ENCODE results near the gene CHST10.

CHST10 gene

DNA sequence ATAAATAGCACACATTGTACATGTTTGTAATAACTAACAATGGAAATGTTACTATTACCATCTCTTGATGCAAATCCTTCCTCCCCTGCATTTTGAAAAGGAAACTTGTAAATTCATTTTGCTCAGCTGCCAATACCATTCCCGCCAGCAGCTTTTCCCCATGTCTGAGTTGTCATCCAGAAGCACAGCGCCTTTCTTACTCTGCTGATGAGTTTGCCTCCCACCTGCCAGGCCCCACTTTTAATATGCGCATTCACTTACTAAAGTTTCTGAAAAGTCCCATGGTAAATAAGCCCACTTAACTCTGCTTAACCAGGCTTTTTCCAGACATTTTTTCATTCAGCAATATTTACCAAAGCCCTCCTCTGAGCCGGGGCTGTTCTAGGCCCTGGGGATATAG is 3.9 kb downstream of the CHST10 start:
- Histone ChIP-seq H3K36me3 (ENCODE audit: control insufficient read depth, insufficient read depth, low read length) (peaks cover 9% of the 10 kb centered on the region), H3K27ac (ENCODE audit: low read depth, low read length) (no peak overlapping the region), H3K4me1 (ENCODE audit: control insufficient read depth, insufficient read depth, low read length) (peaks cover 62% of the 10 kb centered on the region), H3K9ac (ENCODE audit: low read length) (no peak overlapping the region), H3K27me3 (ENCODE audit: control insufficient read depth, insufficient read depth, low read length) (no peaks in the 10 kb centered on the region), H3K4me3 (ENCODE audit: low read depth, low read length) (peak overlapping the region; percentile 11; the same call in 1 of the 2 replicates), H3K9me3 (ENCODE audit: control insufficient read depth, insufficient read depth, low read depth, low read length) (no peaks in the 10 kb centered on the region)

- H3K4me1 ChIP-seq (ENCODE audit: control insufficient read depth, insufficient read depth, low read length) = peaks cover 65% of the 10 kb centered on the region
- no peak overlapping the region for H3K4me3 ChIP-seq (ENCODE audit: low read depth, low read length)
- H3K9me3 ChIP-seq (ENCODE audit: control insufficient read depth, insufficient read depth, low read depth, low read length) = no peaks in the 10 kb centered on the region
- H3K36me3 ChIP-seq (ENCODE audit: control insufficient read depth, insufficient read depth, low read length) = peaks cover 9% of the 10 kb centered on the region
- peak overlapping the region; percentile 62 for H3K27ac ChIP-seq (ENCODE audit: low read depth, low read length)
- no peaks in the 10 kb centered on the region for H3K27me3 ChIP-seq (ENCODE audit: control insufficient read depth, insufficient read depth, low read length)
- no peak overlapping the region for H3K9ac ChIP-seq (ENCODE audit: low read length)
These were observed 4.6 kb downstream of the CHST10 start for GRCh38 chr2:100412881-100413321.

DNA sequence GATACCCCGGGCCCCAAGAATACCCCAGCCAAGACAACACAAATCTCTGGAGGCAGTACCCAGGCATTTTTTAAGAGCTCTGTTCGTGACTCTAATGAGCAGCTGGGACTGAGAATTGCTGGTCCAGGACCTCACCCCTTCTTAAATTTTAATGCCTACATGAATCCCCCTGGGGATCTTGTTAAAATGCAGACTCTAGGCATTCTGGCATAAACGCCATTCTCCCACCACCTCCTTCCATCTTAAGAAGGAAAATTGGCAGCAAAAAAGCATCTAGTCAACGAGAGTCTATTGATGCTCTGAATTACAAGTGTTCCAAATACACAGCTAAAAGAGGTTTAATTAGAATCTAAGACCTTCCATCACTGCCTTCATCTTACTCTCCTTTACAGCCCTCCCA is 5.0 kb downstream of the CHST10 start:
- H3K9me3 ChIP-seq (ENCODE audit: control insufficient read depth, insufficient read depth, low read depth, low read length) = no peaks in the 10 kb centered on the region
- no peaks in the 10 kb centered on the region for H3K27me3 ChIP-seq (ENCODE audit: control insufficient read depth, insufficient read depth, low read length)
- H3K4me1 ChIP-seq (ENCODE audit: control insufficient read depth, insufficient read depth, low read length) = peaks cover 63% of the 10 kb centered on the region
- peaks cover 10% of the 10 kb centered on the region for H3K36me3 ChIP-seq (ENCODE audit: control insufficient read depth, insufficient read depth, low read length)
- peak overlapping the region; percentile 62 for H3K27ac ChIP-seq (ENCODE audit: low read depth, low read length)
- no peak overlapping the region for H3K9ac ChIP-seq (ENCODE audit: low read length)
- no peak overlapping the region for H3K4me3 ChIP-seq (ENCODE audit: low read depth, low read length)

GRCh38 chr2:100411841-100412292 is 5.6 kb downstream of the CHST10 start:
- no peaks in the 10 kb centered on the region for H3K27me3 ChIP-seq (ENCODE audit: control insufficient read depth, insufficient read depth, low read length)
- peak overlapping the region; percentile 62 for H3K27ac ChIP-seq (ENCODE audit: low read depth, low read length)
- H3K9me3 ChIP-seq (ENCODE audit: control insufficient read depth, insufficient read depth, low read depth, low read length) = no peaks in the 10 kb centered on the region
- H3K4me1 ChIP-seq (ENCODE audit: control insufficient read depth, insufficient read depth, low read length) = peaks cover 63% of the 10 kb centered on the region
- peak overlapping the region; percentile 17; the same call in 1 of the 2 replicates for H3K4me3 ChIP-seq (ENCODE audit: low read depth, low read length)
- peaks cover 13% of the 10 kb centered on the region for H3K36me3 ChIP-seq (ENCODE audit: control insufficient read depth, insufficient read depth, low read length)
- H3K9ac ChIP-seq (ENCODE audit: low read length) = peak overlapping the region; percentile 39

- H3K27ac ChIP-seq (ENCODE audit: low read depth, low read length) = no peak overlapping the region
- H3K27me3 ChIP-seq (ENCODE audit: control insufficient read depth, insufficient read depth, low read length) = no peaks in the 10 kb centered on the region
- peaks cover 29% of the 10 kb centered on the region for H3K36me3 ChIP-seq (ENCODE audit: control insufficient read depth, insufficient read depth, low read length)
- no peak overlapping the region for H3K4me3 ChIP-seq (ENCODE audit: low read depth, low read length)
- peaks cover 52% of the 10 kb centered on the region for H3K4me1 ChIP-seq (ENCODE audit: control insufficient read depth, insufficient read depth, low read length)
- H3K9ac ChIP-seq (ENCODE audit: low read length) = no peak overlapping the region
- no peaks in the 10 kb centered on the region for H3K9me3 ChIP-seq (ENCODE audit: control insufficient read depth, insufficient read depth, low read depth, low read length)
These were observed 7.4 kb downstream of the CHST10 start for GRCh38 chr2:100409975-100410647.

- Histone ChIP-seq H3K9me3 (ENCODE audit: control insufficient read depth, insufficient read depth, low read depth, low read length) (no peaks in the 10 kb centered on the region), H3K4me3 (ENCODE audit: low read depth, low read length) (no peak overlapping the region), H3K27ac (ENCODE audit: low read depth, low read length) (no peak overlapping the region), H3K9ac (ENCODE audit: low read length) (no peak overlapping the region), H3K36me3 (ENCODE audit: control insufficient read depth, insufficient read depth, low read length) (peaks cover 32% of the 10 kb centered on the region), H3K4me1 (ENCODE audit: control insufficient read depth, insufficient read depth, low read length) (peaks cover 52% of the 10 kb centered on the region), H3K27me3 (ENCODE audit: control insufficient read depth, insufficient read depth, low read length) (no peaks in the 10 kb centered on the region)
These were observed 8.0 kb downstream of the CHST10 start for GRCh38 chr2:100409461-100409860.

GRCh38 chr2:100408941-100409340 is 8.5 kb downstream of the CHST10 start:
- no peak overlapping the region for H3K4me3 ChIP-seq (ENCODE audit: low read depth, low read length)
- no peak overlapping the region for H3K27ac ChIP-seq (ENCODE audit: low read depth, low read length)
- H3K9ac ChIP-seq (ENCODE audit: low read length) = no peak overlapping the region
- no peaks in the 10 kb centered on the region for H3K9me3 ChIP-seq (ENCODE audit: control insufficient read depth, insufficient read depth, low read depth, low read length)
- H3K36me3 ChIP-seq (ENCODE audit: control insufficient read depth, insufficient read depth, low read length) = peaks cover 29% of the 10 kb centered on the region
- peaks cover 46% of the 10 kb centered on the region for H3K4me1 ChIP-seq (ENCODE audit: control insufficient read depth, insufficient read depth, low read length)
- H3K27me3 ChIP-seq (ENCODE audit: control insufficient read depth, insufficient read depth, low read length) = no peaks in the 10 kb centered on the region

DNA sequence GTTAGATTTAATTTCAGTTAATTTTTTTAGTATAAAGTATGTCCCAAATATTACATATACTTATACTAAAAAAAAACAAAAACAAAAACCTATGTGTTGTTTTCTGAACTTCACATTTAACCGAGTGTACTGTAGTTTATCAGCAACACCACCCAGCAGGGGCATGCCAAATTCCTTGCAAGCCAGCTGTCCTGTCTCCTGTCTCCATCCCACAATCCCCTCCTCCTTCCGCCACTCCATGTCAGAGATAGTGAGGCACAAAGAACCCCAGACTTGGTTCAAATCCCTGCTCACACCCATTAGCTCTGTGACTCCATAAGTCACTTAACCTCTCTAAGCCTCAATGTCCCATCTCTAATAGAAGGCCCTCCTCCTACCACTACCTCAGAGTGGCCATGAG is 9.4 kb downstream of the CHST10 start:
- peaks cover 38% of the 10 kb centered on the region for H3K4me1 ChIP-seq (ENCODE audit: control insufficient read depth, insufficient read depth, low read length)
- peaks cover 30% of the 10 kb centered on the region for H3K36me3 ChIP-seq (ENCODE audit: control insufficient read depth, insufficient read depth, low read length)
- no peaks in the 10 kb centered on the region for H3K27me3 ChIP-seq (ENCODE audit: control insufficient read depth, insufficient read depth, low read length)
- no peak overlapping the region for H3K27ac ChIP-seq (ENCODE audit: low read depth, low read length)
- no peak overlapping the region for H3K9ac ChIP-seq (ENCODE audit: low read length)
- no peak overlapping the region for H3K4me3 ChIP-seq (ENCODE audit: low read depth, low read length)
- H3K9me3 ChIP-seq (ENCODE audit: control insufficient read depth, insufficient read depth, low read depth, low read length) = no peaks in the 10 kb centered on the region

DNA sequence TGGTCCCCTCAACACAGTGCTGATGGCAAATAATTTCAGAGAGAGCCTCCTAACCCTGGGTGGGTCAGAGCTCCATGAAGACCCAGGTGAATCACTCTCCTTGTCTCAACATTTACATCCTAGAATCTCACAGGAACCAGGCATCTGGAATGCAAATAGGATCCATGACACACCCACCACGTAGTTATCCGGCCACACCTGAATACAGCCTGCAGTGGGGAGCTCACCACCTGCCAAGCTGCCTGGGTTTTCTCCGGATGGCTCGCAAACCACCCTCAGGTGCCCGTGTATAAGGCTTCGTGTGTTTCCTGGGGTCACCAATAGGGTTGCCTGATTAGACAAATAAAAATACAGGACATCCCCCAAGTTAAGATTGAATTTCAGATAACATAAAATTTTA is 9.9 kb downstream of the CHST10 start:
- Histone ChIP-seq H3K9me3 (ENCODE audit: control insufficient read depth, insufficient read depth, low read depth, low read length) (no peaks in the 10 kb centered on the region), H3K4me3 (ENCODE audit: low read depth, low read length) (no peak overlapping the region), H3K4me1 (ENCODE audit: control insufficient read depth, insufficient read depth, low read length) (peaks cover 33% of the 10 kb centered on the region), H3K36me3 (ENCODE audit: control insufficient read depth, insufficient read depth, low read length) (peaks cover 32% of the 10 kb centered on the region), H3K27me3 (ENCODE audit: control insufficient read depth, insufficient read depth, low read length) (no peaks in the 10 kb centered on the region), H3K27ac (ENCODE audit: low read depth, low read length) (no peak overlapping the region), H3K9ac (ENCODE audit: low read length) (no peak overlapping the region)

- Histone ChIP-seq H3K36me3 (ENCODE audit: control insufficient read depth, insufficient read depth, low read length) (peaks cover 36% of the 10 kb centered on the region), H3K4me1 (ENCODE audit: control insufficient read depth, insufficient read depth, low read length) (peaks cover 28% of the 10 kb centered on the region), H3K9me3 (ENCODE audit: control insufficient read depth, insufficient read depth, low read depth, low read length) (no peaks in the 10 kb centered on the region), H3K27me3 (ENCODE audit: control insufficient read depth, insufficient read depth, low read length) (no peaks in the 10 kb centered on the region), H3K9ac (ENCODE audit: low read length) (no peak overlapping the region), H3K4me3 (ENCODE audit: low read depth, low read length) (no peak overlapping the region), H3K27ac (ENCODE audit: low read depth, low read length) (no peak overlapping the region)
These were observed 10.4 kb downstream of the CHST10 start for GRCh38 chr2:100407073-100407472.

GRCh38 chr2:100406120-100406508 is 11.4 kb downstream of the CHST10 start:
- Histone ChIP-seq H3K27me3 (ENCODE audit: control insufficient read depth, insufficient read depth, low read length) (no peaks in the 10 kb centered on the region), H3K9ac (ENCODE audit: low read length) (no peak overlapping the region), H3K9me3 (ENCODE audit: control insufficient read depth, insufficient read depth, low read depth, low read length) (no peaks in the 10 kb centered on the region), H3K36me3 (ENCODE audit: control insufficient read depth, insufficient read depth, low read length) (peaks cover 46% of the 10 kb centered on the region), H3K27ac (ENCODE audit: low read depth, low read length) (no peak overlapping the region), H3K4me1 (ENCODE audit: control insufficient read depth, insufficient read depth, low read length) (peaks cover 19% of the 10 kb centered on the region), H3K4me3 (ENCODE audit: low read depth, low read length) (no peak overlapping the region)
